ENCODE measurements around the gene FER.

DNA sequence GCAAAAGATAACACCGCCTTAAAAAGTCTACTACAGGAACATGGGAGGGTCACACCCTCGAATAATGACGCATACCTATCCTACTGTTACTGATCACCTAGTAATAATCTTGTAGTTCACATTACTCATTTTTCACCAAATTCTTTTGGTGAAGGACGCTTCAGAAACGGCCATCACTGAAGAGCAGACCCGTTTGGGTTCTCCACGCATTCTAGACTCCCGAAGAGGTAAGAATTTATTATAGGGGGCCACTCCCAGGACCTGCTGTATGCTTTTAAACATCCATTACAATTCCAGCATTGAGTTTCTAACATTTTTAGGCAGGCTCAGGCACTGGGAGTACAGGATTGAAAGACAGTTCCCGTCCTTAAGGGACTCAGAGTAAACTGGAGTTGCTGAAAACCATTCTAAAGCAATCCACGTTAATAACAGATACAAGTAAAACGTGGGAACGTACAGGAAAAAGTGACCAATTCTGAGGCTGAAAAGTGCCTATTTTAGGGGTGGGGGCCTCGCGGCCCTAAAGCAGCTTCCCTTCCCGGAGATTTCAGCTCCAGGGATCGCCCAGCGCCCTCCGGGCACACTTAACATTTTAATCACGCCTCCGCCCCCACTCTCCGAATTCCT is at the start of gene FER:
- no peak for TF ChIP-seq POLR2AphosphoS5 (IDR thresholded peaks at IDR 0.05; ENCODE audit: low read depth, low read length)
- TF ChIP-seq, protein P1, sequence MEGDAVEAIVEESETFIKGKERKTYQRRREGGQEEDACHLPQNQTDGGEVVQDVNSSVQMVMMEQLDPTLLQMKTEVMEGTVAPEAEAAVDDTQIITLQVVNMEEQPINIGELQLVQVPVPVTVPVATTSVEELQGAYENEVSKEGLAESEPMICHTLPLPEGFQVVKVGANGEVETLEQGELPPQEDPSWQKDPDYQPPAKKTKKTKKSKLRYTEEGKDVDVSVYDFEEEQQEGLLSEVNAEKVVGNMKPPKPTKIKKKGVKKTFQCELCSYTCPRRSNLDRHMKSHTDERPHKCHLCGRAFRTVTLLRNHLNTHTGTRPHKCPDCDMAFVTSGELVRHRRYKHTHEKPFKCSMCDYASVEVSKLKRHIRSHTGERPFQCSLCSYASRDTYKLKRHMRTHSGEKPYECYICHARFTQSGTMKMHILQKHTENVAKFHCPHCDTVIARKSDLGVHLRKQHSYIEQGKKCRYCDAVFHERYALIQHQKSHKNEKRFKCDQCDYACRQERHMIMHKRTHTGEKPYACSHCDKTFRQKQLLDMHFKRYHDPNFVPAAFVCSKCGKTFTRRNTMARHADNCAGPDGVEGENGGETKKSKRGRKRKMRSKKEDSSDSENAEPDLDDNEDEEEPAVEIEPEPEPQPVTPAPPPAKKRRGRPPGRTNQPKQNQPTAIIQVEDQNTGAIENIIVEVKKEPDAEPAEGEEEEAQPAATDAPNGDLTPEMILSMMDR (IDR thresholded peaks at IDR 0.05) = no peak
- no peak for TF ChIP-seq TCF7L2 (IDR thresholded peaks at IDR 0.05; ENCODE audit: low read depth, low read length)
- TF ChIP-seq, protein P2, sequence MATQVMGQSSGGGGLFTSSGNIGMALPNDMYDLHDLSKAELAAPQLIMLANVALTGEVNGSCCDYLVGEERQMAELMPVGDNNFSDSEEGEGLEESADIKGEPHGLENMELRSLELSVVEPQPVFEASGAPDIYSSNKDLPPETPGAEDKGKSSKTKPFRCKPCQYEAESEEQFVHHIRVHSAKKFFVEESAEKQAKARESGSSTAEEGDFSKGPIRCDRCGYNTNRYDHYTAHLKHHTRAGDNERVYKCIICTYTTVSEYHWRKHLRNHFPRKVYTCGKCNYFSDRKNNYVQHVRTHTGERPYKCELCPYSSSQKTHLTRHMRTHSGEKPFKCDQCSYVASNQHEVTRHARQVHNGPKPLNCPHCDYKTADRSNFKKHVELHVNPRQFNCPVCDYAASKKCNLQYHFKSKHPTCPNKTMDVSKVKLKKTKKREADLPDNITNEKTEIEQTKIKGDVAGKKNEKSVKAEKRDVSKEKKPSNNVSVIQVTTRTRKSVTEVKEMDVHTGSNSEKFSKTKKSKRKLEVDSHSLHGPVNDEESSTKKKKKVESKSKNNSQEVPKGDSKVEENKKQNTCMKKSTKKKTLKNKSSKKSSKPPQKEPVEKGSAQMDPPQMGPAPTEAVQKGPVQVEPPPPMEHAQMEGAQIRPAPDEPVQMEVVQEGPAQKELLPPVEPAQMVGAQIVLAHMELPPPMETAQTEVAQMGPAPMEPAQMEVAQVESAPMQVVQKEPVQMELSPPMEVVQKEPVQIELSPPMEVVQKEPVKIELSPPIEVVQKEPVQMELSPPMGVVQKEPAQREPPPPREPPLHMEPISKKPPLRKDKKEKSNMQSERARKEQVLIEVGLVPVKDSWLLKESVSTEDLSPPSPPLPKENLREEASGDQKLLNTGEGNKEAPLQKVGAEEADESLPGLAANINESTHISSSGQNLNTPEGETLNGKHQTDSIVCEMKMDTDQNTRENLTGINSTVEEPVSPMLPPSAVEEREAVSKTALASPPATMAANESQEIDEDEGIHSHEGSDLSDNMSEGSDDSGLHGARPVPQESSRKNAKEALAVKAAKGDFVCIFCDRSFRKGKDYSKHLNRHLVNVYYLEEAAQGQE (IDR thresholded peaks at IDR 0.05; ENCODE audit: insufficient read depth in 1 of 2, low read depth in 2 of 2, low read length in 1 of 2) = no peak
- no peak for TF ChIP-seq SIN3A (IDR thresholded peaks at IDR 0.05; ENCODE audit: borderline replicate concordance, insufficient read depth, low read depth, low read length)

Data from Panc1 (cell line).